SIG-M5 treated with dmso at 0.1 percent for 504 hours (cell line): ENCODE results near the gene TBCD.

Source experiments
- DNase-seq: peaks from one replicate; lab custom pipeline; 2025; ENCODE audit not compliant: unreplicated experiment; lab: John Stamatoyannopoulos, UW

TBCD gene

GRCh38 chr17:82831041-82831817 lies 79.4 kb downstream of the TBCD start:
- no peak for DNase-seq

- DNase-seq, result no peak
Observed at GRCh38 chr17:82831818-82832200, 79.9 kb downstream of the TBCD start.

- no peak for DNase-seq
Observed at GRCh38 chr17:82832411-82832810, 80.5 kb downstream of the TBCD start.

GRCh38 chr17:82832881-82833475 lies 81.1 kb downstream of the TBCD start:
- no peak for DNase-seq

- DNase-seq, result no peak
Observed at GRCh38 chr17:82835122-82835521, 83.3 kb downstream of the TBCD start.

GRCh38 chr17:82835766-82836512 lies 84.1 kb downstream of the TBCD start:
- no peak for DNase-seq

- DNase-seq, result no peak
Observed at GRCh38 chr17:82836823-82837357, 85.0 kb downstream of the TBCD start.

GRCh38 chr17:82837586-82838320 lies 85.9 kb downstream of the TBCD start:
- DNase-seq, result no peak

- peak; percentile 89 for DNase-seq
Observed at GRCh38 chr17:82838386-82839063, 86.7 kb downstream of the TBCD start.

- peak; percentile 33 for DNase-seq
Observed at GRCh38 chr17:82839617-82840292, 87.9 kb downstream of the TBCD start, which contains the start of gene ZNF750. TSS of gene ZNF750 (minus strand) at chr17:82840022. CDS start at chr17:82832454, 7,568 bp downstream.

- DNase-seq, result no peak
Observed at GRCh38 chr17:82840431-82840831, 88.6 kb downstream of the TBCD start.

- no peak for DNase-seq
Observed at GRCh38 chr17:82841921-82842596, 90.2 kb downstream of the TBCD start.

- no peak for DNase-seq
Observed at GRCh38 chr17:82843904-82844680, 92.2 kb downstream of the TBCD start.

- no peak for DNase-seq
Observed at GRCh38 chr17:82844796-82845162, 92.9 kb downstream of the TBCD start.

GRCh38 chr17:82845163-82845807 lies 93.4 kb downstream of the TBCD start:
- DNase-seq, result no peak

- no peak for DNase-seq
Observed at GRCh38 chr17:82846061-82846691, 94.3 kb downstream of the TBCD start.

GRCh38 chr17:82848022-82848592 lies 96.2 kb downstream of the TBCD start:
- DNase-seq, result no peak
